Upper lobe of right lung (tissue), 1 donor: ENCODE data around the gene ILF3. TPM values are rescaled to one million over a fixed set of nuclear protein-coding genes. Genes with fewer than 3 reads are reported as not detected.

Source experiments
- ATAC-seq: fragments of 200-7000 bp; cut with Tn5 transposase; one replicate; pipeline ENCODE4 v1.9.1; 2020; ENCODE audit warnings: mild to moderate bottlenecking, moderate library complexity
- DNase-seq: peaks from one replicate; pipeline ENCODE4 v3.0.0-alpha.2; 2020
- H3K27ac ChIP-seq: fragments of 200-600 bp; one replicate; pipeline ENCODE4 v1.8.0; 2022
- H3K27me3 ChIP-seq: fragments of 200-600 bp; one replicate; pipeline ENCODE4 v1.8.0; 2022; ENCODE audit warnings: mild to moderate bottlenecking
- H3K36me3 ChIP-seq: fragments of 200-600 bp; one replicate; pipeline ENCODE4 v1.8.0; 2022
- H3K4me1 ChIP-seq: fragments of 200-600 bp; one replicate; pipeline ENCODE4 v1.8.0; 2022
- H3K4me3 ChIP-seq: fragments of 200-600 bp; one replicate; pipeline ENCODE4 v1.8.0; 2022; ENCODE audit warnings: mild to moderate bottlenecking
- H3K9me3 ChIP-seq: fragments of 200-600 bp; one replicate; pipeline ENCODE4 v1.8.0; 2022
- CTCF ChIP-seq: fragments of 200-600 bp; IDR thresholded peaks from one replicate; pipeline ENCODE4 v1.8.0; 2022; ENCODE audit warnings: antibody characterized with exemption
- intact Hi-C: fragments of 100-400 bp; cut with DNase I; formaldehyde crosslinking; loops from one replicate; pipeline ENCODE4 v1.11.0; 2022
- total RNA-seq: library from RNA; stranded (reverse); fragmentation: NEBNext Ultra II Directional; extraction: Animal tissue kit (Norgen Biotek cat#: 25700); gene quantifications from one replicate; pipeline ENCODE4 v1.2.1, GENCODE V29; 2021
- donor health status: DM: no; HTN: yes; CAD: no; lungs with severe emphysema.

The ILF3 gene
- total RNA-seq, 1 donor from 2014 or later = 182 TPM

- Histone ChIP-seq H3K27ac (no peak overlapping the region), H3K4me1 (no peaks in the 10 kb centered on the region), H3K36me3 (peaks cover 87% of the 10 kb centered on the region), H3K9me3 (no peaks in the 10 kb centered on the region), H3K4me3 (no peak overlapping the region), H3K27me3 (no peaks in the 10 kb centered on the region)
- DNase-seq (no peak), ATAC-seq (no peak)
- intact Hi-C loops = no loop called here
- no peak for TF ChIP-seq CTCF
These were observed 34.6 kb downstream of the ILF3 start for GRCh38 chr19:10688545-10689280.

GRCh38 chr19:10690341-10690781 is 36.2 kb downstream of the ILF3 start:
- DNase-seq (no peak), ATAC-seq (no peak)
- Histone ChIP-seq H3K27ac (no peak overlapping the region), H3K27me3 (no peaks in the 10 kb centered on the region), H3K4me3 (no peak overlapping the region), H3K36me3 (peaks cover 71% of the 10 kb centered on the region), H3K9me3 (no peaks in the 10 kb centered on the region), H3K4me1 (peaks cover 3% of the 10 kb centered on the region)
- no peak for TF ChIP-seq CTCF
- intact Hi-C loops = no loop called here

- peaks cover 61% of the 10 kb centered on the region for H3K36me3 ChIP-seq
- no peak for TF ChIP-seq CTCF
- H3K9me3 ChIP-seq = no peaks in the 10 kb centered on the region
- no peaks in the 10 kb centered on the region for H3K27me3 ChIP-seq
- DNase-seq = no peak
- peaks cover 7% of the 10 kb centered on the region for H3K4me1 ChIP-seq
- intact Hi-C loops = no loop called here
- H3K4me3 ChIP-seq = no peak overlapping the region
- H3K27ac ChIP-seq = no peak overlapping the region
- no peak for ATAC-seq
These were observed 37.2 kb downstream of the ILF3 start for GRCh38 chr19:10691178-10691881.

- no peak for DNase-seq
- H3K27ac ChIP-seq = no peak overlapping the region
- no peaks in the 10 kb centered on the region for H3K27me3 ChIP-seq
- no peak for TF ChIP-seq CTCF
- peaks cover 7% of the 10 kb centered on the region for H3K4me1 ChIP-seq
- H3K36me3 ChIP-seq = peaks cover 56% of the 10 kb centered on the region
- intact Hi-C loops = no loop called here
- no peak overlapping the region for H3K4me3 ChIP-seq
- no peak for ATAC-seq
- no peaks in the 10 kb centered on the region for H3K9me3 ChIP-seq
These were observed 37.7 kb downstream of the ILF3 start for GRCh38 chr19:10691883-10692282.

GRCh38 chr19:10692673-10693264 is 38.6 kb downstream of the ILF3 start:
- H3K4me3 ChIP-seq = no peak overlapping the region
- TF ChIP-seq CTCF = no peak
- H3K4me1 ChIP-seq = peaks cover 7% of the 10 kb centered on the region
- no peak overlapping the region for H3K27ac ChIP-seq
- peaks cover 47% of the 10 kb centered on the region for H3K36me3 ChIP-seq
- DNase-seq (no peak), ATAC-seq (no peak)
- intact Hi-C loops = no loop called here
- no peaks in the 10 kb centered on the region for H3K27me3 ChIP-seq
- no peaks in the 10 kb centered on the region for H3K9me3 ChIP-seq
